ENCODE results near the gene SMTN. TPM values are rescaled to one million over a fixed set of nuclear protein-coding genes. Genes with fewer than 3 reads are reported as not detected.

Gene SMTN
- total RNA-seq, 1 donor from 2014 or later = 55.0 TPM

GRCh38 chr22:31121403-31121802, 40.3 kb downstream of the SMTN start:
- no peak overlapping the region for H3K4me3 Mint-ChIP-seq
- peaks cover 11% of the 10 kb centered on the region for H3K4me1 Mint-ChIP-seq
- no peak for DNase-seq (ENCODE audit: low read depth, low spot score)
- TF ChIP-seq CTCF (conservative IDR thresholded peaks at IDR 0.05) = no peak
- H3K27me3 Mint-ChIP-seq (ENCODE audit: low read depth) = no peaks in the 10 kb centered on the region
- H3K27ac Mint-ChIP-seq (ENCODE audit: unreplicated experiment) = no peak overlapping the region
- no peaks in the 10 kb centered on the region for H3K9me3 Mint-ChIP-seq
- H3K36me3 Mint-ChIP-seq (ENCODE audit: low read depth) = no peaks in the 10 kb centered on the region

- no peak for DNase-seq (ENCODE audit: low read depth, low spot score)
- Mint-ChIP-seq H3K27ac (ENCODE audit: unreplicated experiment) (peak overlapping the region; percentile 60), H3K4me1 (peaks cover 11% of the 10 kb centered on the region), H3K9me3 (no peaks in the 10 kb centered on the region), H3K27me3 (ENCODE audit: low read depth) (no peaks in the 10 kb centered on the region), H3K4me3 (no peak overlapping the region), H3K36me3 (ENCODE audit: low read depth) (no peaks in the 10 kb centered on the region)
- no peak for TF ChIP-seq CTCF (conservative IDR thresholded peaks at IDR 0.05)
These were observed 41.0 kb downstream of the SMTN start for GRCh38 chr22:31122196-31122531.

- Mint-ChIP-seq H3K4me1 (peaks cover 11% of the 10 kb centered on the region), H3K4me3 (peak within 1 kb of the TSS; percentile 57), H3K9me3 (no peaks in the 10 kb centered on the region), H3K36me3 (ENCODE audit: low read depth) (no peaks in the 10 kb centered on the region), H3K27ac (ENCODE audit: unreplicated experiment) (peak within 1 kb of the TSS; percentile 60), H3K27me3 (ENCODE audit: low read depth) (no peaks in the 10 kb centered on the region)
- peak; percentile 41 for DNase-seq (ENCODE audit: low read depth, low spot score)
- TF ChIP-seq CTCF (conservative IDR thresholded peaks at IDR 0.05) = no peak
These were observed 41.6 kb downstream of the SMTN start, which contains the start of gene INPP5J for GRCh38 chr22:31122532-31123291. Gene INPP5J (plus strand): TSS chr22:31122966. CDS start chr22:31123015, 49 bp downstream.

- H3K27ac Mint-ChIP-seq (ENCODE audit: unreplicated experiment) = no peak overlapping the region
These were observed 42.1 kb downstream of the SMTN start for GRCh38 chr22:31123292-31123602.

GRCh38 chr22:31124290-31124689, 43.2 kb downstream of the SMTN start:
- Mint-ChIP-seq H3K4me3 (peak overlapping the region; percentile 34), H3K36me3 (ENCODE audit: low read depth) (no peaks in the 10 kb centered on the region), H3K27ac (ENCODE audit: unreplicated experiment) (no peak overlapping the region), H3K9me3 (no peaks in the 10 kb centered on the region), H3K4me1 (peaks cover 11% of the 10 kb centered on the region), H3K27me3 (ENCODE audit: low read depth) (no peaks in the 10 kb centered on the region)
- no peak for DNase-seq (ENCODE audit: low read depth, low spot score)
- no peak for TF ChIP-seq CTCF (conservative IDR thresholded peaks at IDR 0.05)

More at GRCh38 chr22:31123292-31123602, 42.1 kb downstream of the SMTN start:
- Mint-ChIP-seq H3K27me3 (ENCODE audit: low read depth) (no peaks in the 10 kb centered on the region), H3K36me3 (ENCODE audit: low read depth) (no peaks in the 10 kb centered on the region), H3K9me3 (no peaks in the 10 kb centered on the region), H3K4me3 (peak overlapping the region; percentile 57), H3K4me1 (peaks cover 11% of the 10 kb centered on the region)
- TF ChIP-seq CTCF (conservative IDR thresholded peaks at IDR 0.05) = no peak
- DNase-seq (ENCODE audit: low read depth, low spot score) = no peak

Data from neural crest cell (in vitro differentiated cells).